Dendritic cell treated with granulocyte-macrophage colony-stimulating factor and Interleukin-4, amounts not matched to agents 40 ng/mL and 50 ng/mL, for 4 days (primary cell): ENCODE results near the gene ATXN7L1.
A peak's percentile ranks its signal among the peaks of the same experiment; 100 is the strongest.

Experiments
- H3K27ac Mint-ChIP-seq: one replicate; pipeline ENCODE4 v1.8.0; 2022; ENCODE audit warnings: mild to moderate bottlenecking, mixed read lengths
- H3K27me3 Mint-ChIP-seq: one replicate; pipeline ENCODE4 v1.8.0; 2022; ENCODE audit warnings: mild to moderate bottlenecking, mixed read lengths
- H3K36me3 Mint-ChIP-seq: one replicate; pipeline ENCODE4 v1.8.0; 2022; ENCODE audit warnings: low read depth, mixed read lengths
- H3K4me1 Mint-ChIP-seq: one replicate; pipeline ENCODE4 v1.8.0; 2022; ENCODE audit warnings: low read depth, mixed read lengths
- H3K4me3 Mint-ChIP-seq: one replicate; pipeline ENCODE4 v1.8.0; 2022; ENCODE audit warnings: mild to moderate bottlenecking, moderate library complexity, mixed read lengths
- H3K9me3 Mint-ChIP-seq: one replicate; pipeline ENCODE4 v1.8.0; 2022; ENCODE audit warnings: mixed read lengths
- intact Hi-C: fragments of 100-400 bp; cut with micrococcal nuclease; formaldehyde crosslinking; loops from one replicate; pipeline ENCODE4 v1.15.0; 2022

The ATXN7L1 gene

DNA sequence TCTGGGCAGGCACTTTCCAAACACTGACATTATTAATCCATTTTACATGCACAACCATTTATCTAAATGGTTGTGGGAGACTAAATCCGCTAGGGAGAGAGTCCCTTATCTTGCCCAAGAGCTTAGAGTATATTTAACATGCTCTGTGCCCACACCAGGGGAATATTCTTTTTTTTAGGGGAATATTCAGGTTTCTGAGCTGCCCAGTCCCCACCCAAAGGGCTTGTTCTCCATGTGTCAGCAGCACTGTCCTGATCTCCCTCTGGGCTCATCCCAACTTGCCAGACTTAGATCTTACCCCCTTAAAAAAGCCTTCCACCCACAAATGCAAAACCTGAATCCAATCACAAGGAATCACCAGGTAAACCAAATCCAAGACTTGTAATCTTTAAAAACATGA is 132.1 kb downstream of the ATXN7L1 start:
- H3K27me3 Mint-ChIP-seq, result no peaks in the 10 kb centered on the region
- H3K9me3 Mint-ChIP-seq, result no peaks in the 10 kb centered on the region
- peaks cover 6% of the 10 kb centered on the region for H3K36me3 Mint-ChIP-seq
- H3K4me1 Mint-ChIP-seq, result peaks cover 24% of the 10 kb centered on the region
- intact Hi-C loops, result no loop called here
- H3K27ac Mint-ChIP-seq, result peak overlapping the region; percentile 27
- H3K4me3 Mint-ChIP-seq, result no peak overlapping the region

DNA sequence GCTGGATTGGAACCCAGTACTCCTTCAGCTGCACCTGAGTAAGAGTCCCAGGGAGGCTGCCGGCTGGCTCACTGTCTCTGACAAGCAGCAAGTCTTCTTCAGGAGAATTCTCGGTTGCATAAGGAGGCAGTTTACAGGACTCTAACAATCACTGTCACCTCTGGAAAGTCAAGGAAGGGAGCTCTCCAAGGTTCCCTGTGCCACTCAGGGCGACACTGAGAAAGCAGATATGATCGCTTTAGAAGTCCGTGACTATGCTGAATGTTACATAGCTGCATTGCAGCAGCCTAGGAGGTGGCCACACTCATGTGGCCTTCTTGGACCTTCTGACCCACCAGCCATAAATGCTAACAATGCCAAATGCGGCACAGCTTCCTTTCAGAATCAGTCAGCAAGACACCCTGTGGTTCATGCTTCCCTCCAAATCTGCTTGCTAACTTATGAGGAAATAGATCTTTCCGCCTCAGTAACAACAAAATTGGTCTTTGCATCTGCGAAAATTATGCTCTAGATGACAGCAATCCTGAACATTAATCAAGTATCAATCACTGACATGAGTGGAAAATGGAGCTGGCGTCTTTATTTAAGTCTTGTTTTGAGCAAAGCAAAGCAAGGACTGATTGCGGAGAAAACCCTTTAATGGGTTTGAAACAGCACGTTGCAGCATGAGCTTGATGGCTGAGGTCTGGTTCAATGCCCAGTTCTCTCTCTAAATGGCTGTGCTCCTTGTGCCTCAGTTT is 132.9 kb downstream of the ATXN7L1 start:
- Mint-ChIP-seq H3K4me3 (no peak overlapping the region), H3K4me1 (peaks cover 24% of the 10 kb centered on the region), H3K36me3 (no peaks in the 10 kb centered on the region), H3K9me3 (no peaks in the 10 kb centered on the region), H3K27me3 (no peaks in the 10 kb centered on the region), H3K27ac (peak overlapping the region; percentile 69)
- intact Hi-C loops, result loop anchor here (2.0 kb wide), 1 partner anchor 65 kb away; no protein-coding TSS in a partner anchor

DNA sequence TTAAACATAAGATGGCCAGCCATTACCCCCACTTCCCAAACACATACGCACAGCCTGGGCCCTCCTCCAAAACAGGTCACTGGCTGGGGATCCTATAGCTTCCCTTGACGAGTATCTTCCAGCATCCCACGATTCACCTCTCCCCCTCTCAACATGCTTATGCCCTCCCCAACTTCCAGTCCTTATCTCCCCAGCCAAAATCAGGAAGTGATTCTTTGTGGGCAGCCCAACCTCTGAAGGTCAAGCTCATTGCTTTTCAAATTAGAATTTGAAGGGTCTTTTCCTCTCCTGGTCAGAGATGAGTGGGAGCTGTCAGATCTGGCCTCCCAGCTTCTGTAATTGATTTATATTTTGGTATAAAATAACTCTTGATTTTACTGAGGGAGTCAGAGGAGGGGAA is 133.6 kb downstream of the ATXN7L1 start:
- peaks cover 24% of the 10 kb centered on the region for H3K4me1 Mint-ChIP-seq
- H3K36me3 Mint-ChIP-seq, result no peaks in the 10 kb centered on the region
- H3K27me3 Mint-ChIP-seq, result no peaks in the 10 kb centered on the region
- intact Hi-C loops, result loop anchor here (2.0 kb wide), 1 partner anchor 64 kb away; no protein-coding TSS in a partner anchor
- no peak overlapping the region for H3K4me3 Mint-ChIP-seq
- H3K27ac Mint-ChIP-seq, result peak overlapping the region; percentile 69
- H3K9me3 Mint-ChIP-seq, result no peaks in the 10 kb centered on the region

DNA sequence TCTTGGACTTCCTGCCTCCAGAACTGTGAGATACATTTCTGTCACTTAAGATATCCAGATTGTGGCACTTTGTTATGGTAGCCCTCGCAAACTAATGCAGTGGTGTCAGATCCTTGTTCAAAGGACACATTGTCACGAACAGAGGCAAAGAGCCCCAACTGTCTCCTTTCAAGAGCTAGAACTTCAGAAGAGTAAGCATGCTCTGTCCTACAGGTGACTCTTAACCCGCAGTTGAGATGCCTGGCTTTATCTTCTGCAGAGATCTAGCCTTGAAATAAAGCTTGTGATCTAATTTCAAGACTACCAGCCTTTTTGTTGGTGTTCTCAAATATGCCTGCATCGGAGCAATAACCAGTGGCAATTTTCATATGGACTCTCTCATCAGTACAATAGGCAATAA is 134.4 kb downstream of the ATXN7L1 start:
- intact Hi-C loops, result loop anchor here (2.0 kb wide), 1 partner anchor 63 kb away; no protein-coding TSS in a partner anchor
- no peak overlapping the region for H3K4me3 Mint-ChIP-seq
- H3K9me3 Mint-ChIP-seq, result no peaks in the 10 kb centered on the region
- peaks cover 24% of the 10 kb centered on the region for H3K4me1 Mint-ChIP-seq
- no peaks in the 10 kb centered on the region for H3K27me3 Mint-ChIP-seq
- no peaks in the 10 kb centered on the region for H3K36me3 Mint-ChIP-seq
- no peak overlapping the region for H3K27ac Mint-ChIP-seq

DNA sequence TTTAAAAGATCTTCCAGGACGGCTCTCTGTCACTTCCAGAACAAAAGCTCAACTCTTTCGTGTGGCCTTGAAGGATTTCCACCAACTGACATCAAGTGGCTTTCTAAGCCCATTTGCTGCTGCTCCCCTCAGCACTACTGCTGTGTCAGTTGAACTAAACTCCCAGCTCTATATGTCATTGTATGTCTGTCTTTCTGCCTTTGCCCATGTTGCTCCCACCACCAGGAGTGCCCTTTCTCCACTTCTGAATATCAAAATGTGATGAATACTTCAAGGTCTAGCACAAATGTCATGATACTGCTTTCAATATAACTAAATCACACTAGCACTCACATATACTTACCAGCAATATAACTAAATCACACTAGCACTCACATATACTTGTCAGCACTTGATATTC is 138.3 kb downstream of the ATXN7L1 start:
- no peak overlapping the region for H3K4me3 Mint-ChIP-seq
- no peaks in the 10 kb centered on the region for H3K36me3 Mint-ChIP-seq
- no peak overlapping the region for H3K27ac Mint-ChIP-seq
- intact Hi-C loops, result no loop called here
- H3K9me3 Mint-ChIP-seq, result no peaks in the 10 kb centered on the region
- H3K27me3 Mint-ChIP-seq, result no peaks in the 10 kb centered on the region
- peaks cover 9% of the 10 kb centered on the region for H3K4me1 Mint-ChIP-seq

DNA sequence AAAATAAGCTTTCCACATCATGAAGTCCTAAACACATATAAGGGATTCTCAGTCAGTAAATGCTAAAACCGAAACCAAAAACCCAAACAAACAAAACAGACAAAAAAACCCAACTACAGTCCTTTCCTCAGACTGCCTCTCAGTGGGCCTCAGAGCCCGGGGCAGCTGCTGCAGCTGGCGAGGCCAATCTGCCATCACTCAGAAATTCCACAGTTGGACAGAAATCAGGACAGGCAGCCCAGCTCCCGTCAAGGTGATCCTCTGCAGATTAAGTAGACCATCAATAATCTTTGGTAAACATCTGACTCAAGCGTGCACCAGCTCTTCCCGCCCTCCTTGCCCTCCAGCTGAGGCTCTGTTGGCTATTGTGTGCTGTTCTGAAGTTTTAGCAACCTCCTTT is 142.2 kb downstream of the ATXN7L1 start:
- Mint-ChIP-seq H3K4me1 (peaks cover 6% of the 10 kb centered on the region), H3K4me3 (no peak overlapping the region), H3K27ac (no peak overlapping the region), H3K36me3 (no peaks in the 10 kb centered on the region), H3K27me3 (no peaks in the 10 kb centered on the region), H3K9me3 (no peaks in the 10 kb centered on the region)
- intact Hi-C loops, result no loop called here

DNA sequence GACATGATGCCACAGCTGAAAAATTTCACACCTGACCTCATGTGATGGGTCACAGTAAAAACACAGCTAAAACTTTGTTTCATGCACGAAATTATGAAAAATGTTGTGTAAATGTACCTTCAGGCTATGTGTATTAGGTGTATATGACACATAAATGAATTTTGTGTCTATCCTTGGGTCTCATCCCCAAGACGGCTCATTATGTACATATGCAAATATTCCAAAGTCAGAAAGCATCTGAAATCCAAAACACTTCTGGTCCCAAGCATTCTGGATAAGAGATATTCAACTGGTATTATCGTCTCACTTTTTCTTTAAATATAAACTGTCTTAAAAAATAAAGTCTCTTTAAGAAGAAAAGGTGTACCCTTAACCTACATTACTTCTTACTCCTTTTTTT is 145.4 kb downstream of the ATXN7L1 start:
- intact Hi-C loops, result no loop called here
- H3K9me3 Mint-ChIP-seq, result no peaks in the 10 kb centered on the region
- H3K36me3 Mint-ChIP-seq, result no peaks in the 10 kb centered on the region
- peaks cover 6% of the 10 kb centered on the region for H3K4me1 Mint-ChIP-seq
- H3K27me3 Mint-ChIP-seq, result no peaks in the 10 kb centered on the region
- no peak overlapping the region for H3K4me3 Mint-ChIP-seq
- H3K27ac Mint-ChIP-seq, result no peak overlapping the region

DNA sequence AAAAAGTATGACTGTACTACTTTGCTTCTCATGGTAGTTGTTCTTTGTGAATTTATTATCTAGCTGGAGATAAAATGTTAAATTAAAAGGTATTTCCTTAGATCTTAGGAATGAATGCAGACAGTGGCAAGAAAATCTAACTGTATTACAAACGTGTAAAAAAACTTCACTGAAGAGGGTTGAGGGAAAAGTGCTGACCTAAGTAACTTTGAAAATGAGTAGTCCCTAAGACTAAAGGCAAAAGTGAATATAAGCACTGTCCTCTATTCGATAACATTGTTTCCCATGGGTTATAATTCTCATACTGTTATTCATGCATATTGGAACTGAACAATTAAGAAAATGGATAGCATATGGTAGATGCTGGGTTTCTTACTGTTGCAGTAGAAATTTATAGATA is 148.4 kb downstream of the ATXN7L1 start:
- intact Hi-C loops, result no loop called here
- Mint-ChIP-seq H3K27me3 (no peaks in the 10 kb centered on the region), H3K9me3 (no peaks in the 10 kb centered on the region), H3K4me1 (peaks cover 6% of the 10 kb centered on the region), H3K36me3 (no peaks in the 10 kb centered on the region), H3K4me3 (no peak overlapping the region), H3K27ac (no peak overlapping the region)

DNA sequence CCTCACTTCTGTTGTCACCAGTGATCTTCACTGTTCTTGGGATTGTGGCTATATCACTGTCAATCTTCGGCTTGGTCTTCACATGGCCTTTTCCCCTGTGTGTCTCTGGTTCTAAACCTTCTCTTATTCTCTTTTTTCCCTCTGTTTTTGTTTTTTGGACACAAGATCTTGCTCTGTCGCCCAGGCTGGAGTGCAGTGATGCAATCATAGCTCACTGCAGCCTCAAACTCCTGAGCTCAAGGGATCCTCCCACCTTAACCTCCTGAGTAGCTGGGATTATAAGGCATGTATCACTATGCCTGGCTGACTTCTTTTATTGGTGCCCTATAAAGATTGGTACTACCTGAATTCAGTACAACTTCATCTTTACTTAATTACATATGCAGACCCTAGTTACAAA is 151.7 kb downstream of the ATXN7L1 start:
- Mint-ChIP-seq H3K36me3 (no peaks in the 10 kb centered on the region), H3K9me3 (no peaks in the 10 kb centered on the region), H3K27me3 (no peaks in the 10 kb centered on the region), H3K4me3 (no peak overlapping the region), H3K4me1 (peaks cover 5% of the 10 kb centered on the region), H3K27ac (no peak overlapping the region)
- intact Hi-C loops, result no loop called here

DNA sequence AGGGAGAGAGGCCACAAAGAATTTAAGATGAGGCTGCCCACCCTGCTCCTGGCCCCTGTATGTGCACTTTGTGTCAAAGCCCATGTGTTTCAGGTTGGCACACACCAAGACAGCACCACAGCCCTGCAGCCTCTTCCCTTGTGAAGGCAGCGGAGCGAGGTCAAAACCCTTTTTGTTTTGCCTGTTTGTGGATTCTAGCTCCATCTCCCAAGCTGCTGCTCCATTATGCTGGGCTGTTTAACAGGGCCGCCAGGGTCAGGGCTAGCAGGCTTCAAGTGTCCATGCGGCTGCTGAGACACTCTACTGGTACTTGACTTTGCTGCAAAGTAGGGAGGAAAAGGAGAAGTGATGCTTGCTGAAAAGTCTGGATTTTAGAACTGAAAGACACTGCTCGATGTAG is 152.8 kb downstream of the ATXN7L1 start:
- Mint-ChIP-seq H3K36me3 (no peaks in the 10 kb centered on the region), H3K4me3 (no peak overlapping the region), H3K9me3 (no peaks in the 10 kb centered on the region), H3K27me3 (no peaks in the 10 kb centered on the region), H3K4me1 (peaks cover 16% of the 10 kb centered on the region), H3K27ac (no peak overlapping the region)
- intact Hi-C loops, result no loop called here

DNA sequence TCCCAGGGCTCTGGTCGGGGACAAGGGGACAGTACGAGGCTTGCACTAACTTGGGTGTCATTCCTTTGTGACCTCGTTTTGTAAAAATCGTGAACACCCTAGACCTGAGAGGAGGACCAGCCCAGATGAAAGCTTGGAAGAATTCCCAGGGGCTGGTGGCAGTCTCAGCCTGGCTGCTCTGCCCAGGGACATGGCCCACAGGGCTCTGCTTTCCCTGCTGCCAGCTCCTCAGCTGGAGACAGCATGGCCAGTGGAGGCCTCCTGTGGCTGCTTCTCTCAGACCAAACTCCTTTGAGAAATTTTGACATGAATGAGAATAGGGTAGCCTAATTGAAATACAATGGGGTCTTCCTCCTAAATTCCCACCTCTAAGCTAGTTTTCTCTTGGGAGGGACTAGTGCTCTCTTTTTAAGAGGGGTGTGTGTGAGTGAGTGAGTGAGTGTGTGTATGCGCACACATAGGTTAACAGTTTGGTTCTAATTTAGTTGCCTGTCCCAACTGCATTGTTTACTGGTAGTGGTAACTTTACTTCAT is 154.8 kb downstream of the ATXN7L1 start:
- Mint-ChIP-seq H3K27ac (no peak overlapping the region), H3K36me3 (no peaks in the 10 kb centered on the region), H3K27me3 (no peaks in the 10 kb centered on the region), H3K4me1 (peaks cover 24% of the 10 kb centered on the region), H3K9me3 (no peaks in the 10 kb centered on the region), H3K4me3 (no peak overlapping the region)
- intact Hi-C loops, result no loop called here

DNA sequence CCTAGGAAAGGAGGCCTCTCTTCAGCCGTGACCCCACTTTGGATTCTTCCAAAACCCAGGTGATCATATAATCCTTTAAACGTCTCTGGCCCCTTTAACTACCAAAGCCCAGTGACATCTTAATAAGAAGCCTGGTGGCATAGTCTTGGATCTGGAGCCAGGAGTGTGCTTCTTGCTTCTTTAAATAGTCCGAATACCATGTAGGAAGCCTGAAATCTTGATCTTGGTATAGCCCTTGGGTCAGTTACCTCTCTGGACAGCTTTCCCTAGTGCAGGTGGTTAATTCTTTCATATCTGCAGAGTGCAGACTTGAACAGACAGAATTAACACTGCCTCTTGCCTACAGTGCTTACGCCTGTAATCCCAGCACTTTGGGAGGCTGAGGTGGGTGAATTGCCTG is 156.5 kb downstream of the ATXN7L1 start:
- H3K36me3 Mint-ChIP-seq, result no peaks in the 10 kb centered on the region
- no peaks in the 10 kb centered on the region for H3K27me3 Mint-ChIP-seq
- H3K4me3 Mint-ChIP-seq, result no peak overlapping the region
- H3K4me1 Mint-ChIP-seq, result peaks cover 24% of the 10 kb centered on the region
- H3K9me3 Mint-ChIP-seq, result no peaks in the 10 kb centered on the region
- intact Hi-C loops, result no loop called here
- no peak overlapping the region for H3K27ac Mint-ChIP-seq

DNA sequence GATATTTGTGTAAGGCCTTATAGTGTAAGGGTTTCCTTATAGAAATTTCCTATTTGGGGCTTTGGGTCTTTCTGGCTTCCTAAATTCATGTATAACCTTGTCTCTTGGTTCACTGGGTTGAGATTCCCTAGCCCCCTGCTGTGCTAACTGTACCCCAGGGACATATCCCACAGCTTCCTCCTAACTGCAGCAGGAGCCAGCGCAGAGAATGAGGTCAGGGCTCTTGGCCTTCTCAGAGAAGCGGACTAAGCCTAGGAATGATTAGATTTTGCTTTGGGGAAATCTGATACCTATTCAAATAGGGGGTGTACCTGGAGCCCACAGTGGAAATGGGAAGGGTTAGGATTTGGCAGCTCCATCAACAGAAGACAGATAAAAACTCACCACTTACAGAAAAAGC is 157.0 kb downstream of the ATXN7L1 start:
- Mint-ChIP-seq H3K27me3 (no peaks in the 10 kb centered on the region), H3K4me1 (peaks cover 24% of the 10 kb centered on the region), H3K27ac (no peak overlapping the region), H3K36me3 (no peaks in the 10 kb centered on the region), H3K4me3 (no peak overlapping the region), H3K9me3 (no peaks in the 10 kb centered on the region)
- intact Hi-C loops, result no loop called here

DNA sequence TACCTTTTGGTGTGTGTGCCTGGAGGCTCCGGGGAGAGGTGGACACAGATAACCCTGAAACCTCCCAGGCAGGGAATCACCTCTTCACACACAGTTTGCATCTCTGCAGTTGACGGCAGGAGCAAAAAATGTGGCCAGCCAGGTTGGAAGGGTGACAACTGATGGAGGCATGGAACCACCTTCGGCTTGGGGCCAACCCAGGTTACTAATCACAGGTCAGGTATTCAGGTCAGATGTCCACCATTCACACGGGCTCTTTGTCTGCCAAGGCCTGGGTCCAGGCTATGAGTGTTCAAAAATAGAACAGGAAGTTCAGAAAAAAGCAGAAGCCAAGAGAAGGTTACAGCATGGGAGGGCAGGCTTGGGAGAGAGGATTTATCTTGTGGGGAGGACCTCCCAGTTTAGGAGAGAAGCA is 157.9 kb downstream of the ATXN7L1 start:
- Mint-ChIP-seq H3K9me3 (no peaks in the 10 kb centered on the region), H3K27me3 (no peaks in the 10 kb centered on the region), H3K27ac (peak overlapping the region; percentile 76), H3K4me1 (peaks cover 27% of the 10 kb centered on the region), H3K36me3 (no peaks in the 10 kb centered on the region), H3K4me3 (no peak overlapping the region)
- intact Hi-C loops, result no loop called here

DNA sequence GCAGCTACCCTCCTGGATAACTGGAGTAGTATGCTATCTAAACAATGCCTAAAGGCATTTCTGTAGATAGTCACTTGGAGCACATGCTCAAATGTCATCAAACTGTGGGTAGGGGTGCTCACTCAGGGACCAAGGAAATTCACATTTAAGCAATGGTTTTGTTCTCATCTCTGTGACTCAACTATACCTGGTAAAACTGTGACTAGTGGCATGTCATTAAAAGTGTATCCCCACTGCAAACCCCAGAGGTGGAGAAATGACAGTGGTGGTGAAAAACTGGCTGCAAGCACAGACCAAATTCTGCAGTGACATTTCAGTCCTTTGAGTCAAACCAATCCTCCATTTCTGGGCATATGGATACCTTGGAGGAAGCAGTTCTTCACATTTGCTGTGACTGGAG is 160.9 kb downstream of the ATXN7L1 start:
- no peaks in the 10 kb centered on the region for H3K27me3 Mint-ChIP-seq
- H3K27ac Mint-ChIP-seq, result no peak overlapping the region
- peaks cover 26% of the 10 kb centered on the region for H3K36me3 Mint-ChIP-seq
- peaks cover 27% of the 10 kb centered on the region for H3K9me3 Mint-ChIP-seq
- intact Hi-C loops, result no loop called here
- H3K4me1 Mint-ChIP-seq, result peaks cover 40% of the 10 kb centered on the region
- no peak overlapping the region for H3K4me3 Mint-ChIP-seq
